HuH-7.5 (cell line): ENCODE measurements around the gene ALX4.

Experiments
- DNase-seq: peaks from one replicate; pipeline ENCODE4 v3.0.0; 2011; ENCODE audit warnings: low spot score

ALX4 gene

DNA sequence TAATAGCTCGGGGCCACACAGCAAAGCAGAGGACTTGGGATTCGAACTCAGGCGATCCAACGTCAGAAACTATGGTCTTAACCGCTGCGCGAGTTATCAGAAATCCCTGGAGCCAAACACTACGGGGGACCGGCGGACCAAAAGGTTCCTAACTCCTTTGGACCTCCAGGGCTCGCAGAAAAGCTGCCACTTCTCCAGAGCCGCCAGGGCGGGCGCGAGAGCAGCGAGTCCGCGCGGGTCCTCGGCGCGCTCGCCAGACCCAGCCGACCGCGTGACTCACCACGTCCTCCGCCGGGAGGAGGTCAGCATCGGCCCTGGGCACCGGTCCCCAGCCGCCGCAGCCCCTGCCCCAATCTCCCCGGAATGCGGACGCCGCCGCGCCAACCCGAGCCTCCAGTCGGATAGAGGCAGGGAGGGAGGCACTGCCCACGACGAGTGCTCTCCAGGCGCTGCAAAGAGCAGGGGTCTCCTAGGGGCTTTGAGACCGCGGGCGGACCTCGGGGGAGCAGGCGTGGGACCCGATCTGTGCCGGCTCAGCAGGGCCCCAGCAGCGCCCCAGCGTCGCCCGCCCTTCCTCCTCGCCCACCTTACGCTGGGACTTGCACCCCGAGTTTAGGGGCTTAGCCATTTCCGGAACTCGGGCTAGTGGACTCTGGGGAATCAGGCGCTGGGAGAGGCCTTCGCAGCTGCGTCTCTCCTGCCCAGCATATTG is 6.2 kb upstream of the ALX4 start:
- DNase-seq, result no peak

DNA sequence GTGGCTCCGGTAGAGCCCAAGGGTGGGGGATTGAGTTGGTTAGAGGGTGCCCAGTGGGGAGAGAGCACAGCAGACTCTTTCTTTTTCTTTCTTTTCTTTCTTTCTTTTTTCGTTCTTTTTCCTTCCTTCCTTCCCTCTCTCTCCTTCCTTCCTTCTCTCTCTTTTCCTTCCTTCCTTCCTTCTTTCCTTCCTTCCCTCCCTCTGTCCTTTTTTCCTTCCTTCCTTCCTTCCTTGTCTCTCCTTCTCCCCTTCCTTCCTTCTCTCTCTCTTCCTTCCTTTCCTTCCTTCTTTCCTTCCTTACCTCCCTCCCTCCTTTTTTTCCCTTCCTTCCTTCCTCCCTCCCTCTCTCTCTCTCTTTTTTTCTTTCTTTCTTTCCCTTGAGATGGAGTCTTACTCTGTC is 4.8 kb upstream of the ALX4 start:
- DNase-seq, result no peak

DNA sequence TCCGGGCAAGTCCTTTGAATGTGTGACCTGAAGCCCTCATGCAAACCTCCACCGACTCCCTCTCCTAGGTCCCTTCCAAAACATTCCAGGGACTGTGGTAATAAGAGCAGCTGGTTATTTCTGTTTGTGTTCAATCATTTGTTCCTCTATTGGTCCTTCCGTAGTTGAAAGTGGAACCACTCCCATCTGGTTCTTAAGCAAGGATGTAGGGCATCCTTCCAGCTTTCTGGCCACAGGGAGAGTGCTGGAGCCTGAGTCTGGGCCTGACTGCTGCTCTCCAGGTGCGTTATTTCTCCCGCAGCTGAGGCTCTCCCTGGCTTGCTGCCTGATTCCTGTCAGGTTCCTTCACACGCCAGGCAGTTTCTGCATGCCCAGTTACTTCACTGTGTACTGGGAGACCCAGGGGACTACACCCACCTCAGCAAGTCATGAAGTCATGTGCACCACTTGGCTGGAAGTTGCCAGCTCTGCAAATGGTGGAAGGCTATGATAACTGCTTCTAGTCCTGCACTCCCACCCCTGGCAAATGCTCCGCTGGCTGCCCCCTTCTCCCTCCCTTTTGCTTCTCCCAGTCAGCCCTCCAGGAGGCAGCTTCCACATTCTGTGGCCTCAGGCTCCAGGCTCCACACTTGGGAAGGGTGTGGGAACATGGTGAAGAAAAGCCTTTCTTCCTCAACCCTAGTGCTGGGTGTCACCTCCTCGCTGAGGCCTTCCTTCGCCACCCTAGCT is 4.0 kb upstream of the ALX4 start:
- no peak for DNase-seq

DNA sequence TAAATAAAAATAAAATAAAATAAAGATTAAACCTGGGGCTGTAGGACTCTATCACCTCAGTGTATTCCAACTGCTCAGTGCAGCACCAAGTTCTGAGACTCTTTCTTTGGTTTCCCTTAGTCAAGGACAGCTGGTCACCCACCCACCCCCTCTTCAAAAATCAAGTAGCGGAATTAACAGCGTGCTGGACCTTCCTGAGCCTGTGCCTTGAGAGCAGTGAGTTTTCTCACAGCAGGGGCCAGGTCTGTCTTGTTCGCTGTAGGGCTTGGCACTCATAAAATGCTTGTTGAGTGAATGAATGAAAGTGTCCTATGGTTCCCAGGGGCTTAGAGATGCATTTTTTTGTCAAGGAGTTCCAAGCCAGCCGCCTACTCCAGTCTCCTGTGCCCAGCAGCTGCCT is 2.9 kb upstream of the ALX4 start:
- no peak for DNase-seq

DNA sequence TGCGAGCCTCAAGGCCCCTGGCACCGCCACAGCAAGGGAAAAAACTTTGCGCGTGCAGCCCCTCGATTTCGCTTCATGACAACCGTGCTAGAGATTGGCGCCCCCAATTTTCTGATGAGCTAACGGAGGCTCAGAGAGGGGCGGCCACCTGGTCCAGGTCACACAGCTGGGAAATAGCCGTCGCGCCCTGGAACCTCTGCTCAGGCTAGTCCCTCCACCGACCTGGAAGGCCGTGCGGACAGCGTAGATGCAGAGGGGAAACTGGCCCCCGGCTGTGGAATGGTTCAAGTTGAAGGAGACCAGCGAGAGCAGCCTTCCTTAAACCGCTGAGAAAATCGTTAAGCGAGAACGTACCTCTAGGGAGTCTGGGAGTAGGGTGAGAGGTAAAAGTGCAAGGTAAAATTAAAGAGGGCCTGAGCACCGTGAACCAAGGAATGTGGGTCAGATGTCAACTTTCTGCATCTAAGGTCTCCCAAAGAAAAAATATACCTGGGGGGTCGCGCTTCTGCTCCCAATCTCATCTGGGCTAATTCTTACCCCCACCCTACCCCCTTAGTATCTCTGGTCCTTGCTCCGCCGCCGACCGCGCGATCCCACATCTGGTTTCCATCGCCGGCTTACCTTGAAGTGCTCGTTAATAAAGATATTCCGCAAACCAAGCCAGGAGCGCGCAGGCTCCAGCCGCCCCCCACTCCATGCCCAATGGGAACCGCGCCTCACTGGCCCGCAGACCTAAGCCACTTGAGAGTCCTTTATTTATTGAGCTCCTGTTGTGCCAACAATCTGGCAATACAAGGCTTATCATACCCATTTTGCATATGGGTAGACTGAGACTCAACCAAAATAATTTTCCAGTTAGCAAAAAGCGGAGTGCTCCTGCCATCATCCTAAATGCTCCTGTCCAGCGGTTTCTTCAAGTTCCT is 1.7 kb upstream of the ALX4 start:
- no peak for DNase-seq

DNA sequence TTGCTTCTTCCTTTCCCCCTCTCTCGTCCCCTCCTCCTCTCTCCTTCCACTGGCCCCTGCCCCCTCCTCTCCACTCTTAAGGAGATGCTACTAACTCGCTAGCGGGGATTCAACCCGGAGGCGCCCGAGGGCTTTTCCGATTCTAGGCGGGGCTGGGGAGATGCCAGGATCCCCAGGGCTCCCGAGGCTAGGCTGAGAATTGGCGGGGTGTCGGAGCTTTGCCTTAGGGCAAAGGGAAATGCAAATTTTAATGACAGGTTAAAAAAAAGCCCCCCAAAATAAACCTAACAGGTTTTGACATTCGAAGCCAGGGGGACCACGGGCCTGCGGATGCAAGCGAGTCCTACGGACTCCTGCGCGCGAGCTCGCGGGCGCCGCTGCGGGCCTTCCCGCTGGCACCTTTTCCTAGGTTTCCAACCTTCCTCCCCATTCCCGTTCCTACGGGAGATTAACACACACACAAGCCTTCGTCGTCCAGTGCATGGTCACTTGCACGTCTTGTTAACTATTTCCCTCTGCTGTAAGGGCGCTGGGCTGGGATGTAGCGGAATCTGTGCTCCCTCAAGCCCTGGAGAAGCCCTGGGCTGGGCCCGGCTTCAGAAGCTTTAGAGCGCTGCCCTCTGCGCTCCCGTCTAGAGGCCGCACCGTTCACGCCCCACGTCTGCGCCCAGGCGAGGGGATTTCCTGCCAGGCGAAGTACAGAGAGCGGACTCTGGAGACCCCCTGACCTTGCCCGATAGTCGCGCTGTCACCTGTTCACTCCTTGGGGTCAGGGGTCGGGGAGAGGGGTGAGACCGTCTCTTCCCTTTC is 729 bp upstream of the ALX4 start:
- DNase-seq, result no peak

DNA sequence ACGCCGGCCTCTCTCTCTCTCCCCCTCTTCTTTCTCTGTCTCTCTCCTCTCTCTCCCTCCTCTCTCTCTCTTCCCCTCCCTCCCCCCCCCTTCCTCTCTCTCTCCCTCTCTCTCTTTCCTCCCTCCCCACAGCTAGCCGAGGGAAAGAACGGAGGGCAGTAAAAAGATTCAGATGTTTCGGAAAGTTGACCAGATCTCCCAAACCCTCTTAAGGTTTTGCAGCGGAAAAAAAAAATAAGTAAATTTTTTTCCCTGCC is 195 bp upstream of the ALX4 start:
- no peak for DNase-seq

DNA sequence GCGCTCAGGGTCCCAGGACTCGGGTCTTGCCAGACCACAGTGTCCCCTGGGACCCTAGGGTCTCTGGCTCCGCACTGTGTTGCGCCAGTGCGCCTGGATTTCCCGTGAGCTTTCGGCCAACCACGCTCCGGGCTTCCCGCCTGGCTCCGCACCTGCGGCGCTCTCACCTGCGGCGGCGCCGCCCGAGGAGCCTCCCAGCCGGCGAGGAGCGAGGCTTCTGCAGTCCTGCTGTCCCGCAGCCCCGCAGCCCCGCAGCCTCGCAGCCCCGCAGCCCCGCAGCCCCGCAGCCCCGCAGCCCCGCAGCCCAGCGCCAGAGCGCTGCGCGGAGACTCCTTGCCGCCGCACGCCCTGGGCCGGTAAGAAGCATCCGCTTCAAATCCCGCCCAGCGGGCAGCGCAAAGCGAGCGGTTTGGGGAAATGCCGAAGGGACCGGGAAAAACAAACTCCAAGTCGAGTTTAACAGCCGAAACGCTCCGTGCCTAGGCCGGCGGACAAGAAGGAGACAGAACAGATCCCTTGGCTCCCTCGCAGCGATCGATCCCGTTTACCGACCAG is 939 bp downstream of the ALX4 start:
- DNase-seq, result no peak

DNA sequence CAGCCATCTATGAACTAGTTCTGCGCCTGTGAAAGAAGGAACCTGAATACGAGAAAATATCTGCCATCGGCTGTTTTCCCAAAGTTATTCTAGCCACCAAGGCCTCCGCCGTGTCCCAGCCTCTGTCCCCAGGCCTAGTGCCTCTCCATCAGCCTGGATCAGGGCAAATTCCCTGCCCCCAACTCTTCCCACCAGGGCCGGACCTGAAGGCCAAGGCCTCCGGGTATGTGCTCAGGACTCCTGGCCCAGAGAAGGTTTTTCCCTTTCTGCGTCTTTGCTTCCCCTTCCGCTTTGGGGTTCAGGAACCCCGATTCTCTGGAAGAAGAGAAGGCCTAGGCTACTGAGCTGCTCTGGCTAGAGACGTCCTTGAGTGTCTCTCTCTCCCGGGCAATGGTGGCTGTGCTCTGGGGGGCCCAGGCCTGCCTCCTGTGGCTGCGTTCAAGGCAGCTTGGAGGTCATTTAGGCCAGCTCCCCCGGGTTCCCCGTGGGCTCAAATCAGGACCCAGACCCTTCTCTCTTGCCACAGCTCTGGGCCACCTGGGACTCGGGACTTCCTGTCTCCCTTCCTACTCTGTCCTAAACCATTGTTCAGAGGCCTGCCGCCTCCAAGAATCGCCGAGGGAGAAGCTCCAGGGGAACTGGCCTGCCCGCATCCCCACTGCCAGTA is 1.6 kb downstream of the ALX4 start:
- DNase-seq, result no peak

DNA sequence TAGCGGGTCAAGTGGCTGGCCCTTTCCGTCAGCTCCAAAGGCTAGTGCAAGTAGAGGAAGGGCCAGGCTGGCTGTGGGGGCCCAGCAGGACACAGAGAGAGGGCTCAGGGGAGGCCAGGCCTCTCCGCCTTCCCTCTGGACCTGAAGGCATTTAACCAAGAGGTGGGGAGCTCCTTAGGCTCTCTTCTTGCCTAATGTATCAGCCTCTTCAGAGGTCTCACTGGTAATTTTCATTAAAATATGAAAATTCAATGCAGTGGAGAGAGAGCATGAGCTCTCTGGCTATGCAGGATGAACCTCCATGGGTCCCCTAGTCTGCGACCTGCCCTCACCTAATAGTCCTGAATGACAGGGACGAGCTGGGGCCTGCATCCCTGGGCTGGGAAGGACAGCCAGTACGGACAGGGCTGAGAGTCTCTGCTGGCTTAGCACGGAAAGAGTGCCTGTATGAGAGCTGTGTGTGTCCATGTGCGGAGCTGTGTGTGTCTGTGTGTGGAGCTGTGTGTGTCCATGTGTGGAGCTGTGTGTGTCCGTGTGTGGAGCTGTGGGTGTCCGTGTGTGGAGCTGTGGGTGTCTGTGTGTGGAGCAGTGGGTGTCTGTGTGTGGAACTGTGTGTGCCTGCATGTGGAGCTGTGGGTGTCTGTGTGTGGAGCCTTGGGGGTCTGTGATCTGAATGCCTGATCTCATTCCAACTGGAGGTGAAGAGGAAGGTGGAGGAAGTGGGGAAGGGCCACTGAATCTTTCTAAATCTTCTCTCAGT is 2.4 kb downstream of the ALX4 start:
- DNase-seq, result no peak

DNA sequence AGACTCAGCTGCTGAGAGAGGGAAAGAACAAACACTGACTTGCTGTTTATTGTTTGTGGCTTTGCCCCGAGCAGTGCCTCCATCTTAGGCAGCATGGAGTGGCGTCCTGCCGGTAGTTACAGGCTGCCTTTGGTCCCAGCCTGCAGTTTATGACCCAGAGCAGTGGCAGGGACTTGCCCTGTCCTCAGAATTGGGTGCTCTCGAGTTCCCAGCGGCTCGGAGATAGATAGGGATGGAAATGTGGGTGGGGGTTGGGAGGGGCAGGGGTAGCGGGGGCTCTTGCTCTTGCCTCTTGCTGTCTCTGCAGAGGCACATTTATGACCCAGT is 3.1 kb downstream of the ALX4 start:
- no peak for DNase-seq

DNA sequence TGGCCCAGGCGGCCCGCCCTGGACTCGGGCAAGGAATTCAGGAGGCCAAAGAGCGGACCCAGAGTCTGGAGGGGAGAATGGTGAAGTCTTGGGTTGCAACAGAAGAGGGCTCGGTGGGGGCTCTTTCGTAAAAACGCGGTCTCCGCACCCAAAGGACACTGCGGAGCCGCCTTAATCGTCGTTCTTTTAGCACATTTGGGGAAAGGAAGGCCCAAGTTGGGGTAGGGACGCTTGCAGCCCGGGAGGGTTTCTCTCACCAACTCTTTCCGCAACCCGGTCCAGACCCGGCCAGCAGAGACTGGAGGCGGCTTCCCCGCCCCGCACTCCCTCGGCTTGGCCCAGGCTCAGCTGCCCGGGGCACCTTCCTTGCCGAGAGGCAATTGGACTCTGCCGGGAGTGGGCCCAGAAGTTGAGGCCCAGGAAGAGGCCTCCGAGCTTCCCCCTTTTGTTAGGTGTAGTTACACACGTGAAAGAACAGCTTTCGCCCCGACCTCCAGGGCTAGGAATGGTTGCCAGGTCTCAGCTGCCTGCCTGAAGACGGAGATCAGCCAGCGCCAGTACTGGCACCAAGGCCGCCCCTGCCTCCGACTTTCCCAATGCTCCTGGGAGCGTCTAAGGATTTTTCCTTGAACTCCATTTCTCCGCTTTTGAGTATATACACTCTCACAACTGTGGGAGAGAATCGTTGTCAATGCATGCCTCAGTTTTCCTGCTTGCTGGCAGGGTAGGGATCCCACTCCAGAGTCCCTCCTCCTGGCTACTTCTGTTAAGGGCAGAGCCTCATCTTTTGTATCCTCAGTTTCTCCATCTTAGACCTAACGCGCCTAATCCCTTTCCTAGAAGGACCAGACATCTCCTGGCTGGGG is 3.7 kb downstream of the ALX4 start:
- DNase-seq, result no peak

DNA sequence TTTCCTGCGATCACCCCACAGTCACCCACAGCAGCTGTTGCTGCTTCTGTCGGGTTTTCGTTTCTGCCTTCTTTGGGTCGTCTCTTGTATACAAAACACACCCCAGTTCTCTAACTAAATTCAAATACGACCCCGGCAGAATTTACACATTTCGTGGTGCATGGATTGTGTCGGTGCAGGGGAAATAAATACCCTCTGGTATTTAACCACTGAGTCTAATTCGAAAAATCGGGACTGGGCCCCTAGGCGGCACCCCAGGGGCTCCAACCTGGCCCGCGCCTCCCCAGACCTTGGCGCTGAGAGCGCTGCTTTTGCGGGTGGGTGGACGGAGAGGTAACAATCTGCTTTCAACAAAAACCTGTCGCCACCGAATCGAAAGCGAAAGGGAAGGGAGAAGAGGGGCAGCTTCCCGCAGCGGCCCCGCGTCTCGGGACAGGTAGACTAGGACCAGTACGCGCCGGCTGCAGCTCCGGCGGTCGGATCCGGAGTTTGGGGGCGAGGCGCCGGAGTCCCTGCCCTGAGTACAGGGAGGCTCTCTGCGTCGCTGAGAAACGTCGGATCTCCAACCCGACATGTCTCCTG is 4.4 kb downstream of the ALX4 start:
- no peak for DNase-seq

DNA sequence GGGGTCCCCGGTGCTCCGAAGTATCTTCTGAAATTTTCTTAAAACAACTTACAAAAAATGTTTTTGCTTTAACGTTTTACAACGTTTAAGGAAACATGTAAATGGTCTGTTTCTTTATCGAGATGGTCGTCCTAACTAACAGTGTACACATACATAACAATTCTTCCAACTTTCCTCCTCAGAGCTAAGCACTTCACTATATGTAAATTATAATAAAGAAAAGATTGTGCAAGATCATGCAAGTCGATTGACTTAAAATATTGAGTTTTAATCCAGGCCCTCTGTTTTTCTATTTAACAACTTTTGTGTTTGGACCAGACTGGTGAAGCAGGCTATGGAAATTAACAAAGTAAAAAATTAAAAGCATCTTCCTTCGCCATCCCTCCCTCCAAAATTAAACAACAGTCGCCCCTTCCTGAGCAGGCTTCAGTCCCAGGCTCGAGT is 4.9 kb downstream of the ALX4 start:
- no peak for DNase-seq

DNA sequence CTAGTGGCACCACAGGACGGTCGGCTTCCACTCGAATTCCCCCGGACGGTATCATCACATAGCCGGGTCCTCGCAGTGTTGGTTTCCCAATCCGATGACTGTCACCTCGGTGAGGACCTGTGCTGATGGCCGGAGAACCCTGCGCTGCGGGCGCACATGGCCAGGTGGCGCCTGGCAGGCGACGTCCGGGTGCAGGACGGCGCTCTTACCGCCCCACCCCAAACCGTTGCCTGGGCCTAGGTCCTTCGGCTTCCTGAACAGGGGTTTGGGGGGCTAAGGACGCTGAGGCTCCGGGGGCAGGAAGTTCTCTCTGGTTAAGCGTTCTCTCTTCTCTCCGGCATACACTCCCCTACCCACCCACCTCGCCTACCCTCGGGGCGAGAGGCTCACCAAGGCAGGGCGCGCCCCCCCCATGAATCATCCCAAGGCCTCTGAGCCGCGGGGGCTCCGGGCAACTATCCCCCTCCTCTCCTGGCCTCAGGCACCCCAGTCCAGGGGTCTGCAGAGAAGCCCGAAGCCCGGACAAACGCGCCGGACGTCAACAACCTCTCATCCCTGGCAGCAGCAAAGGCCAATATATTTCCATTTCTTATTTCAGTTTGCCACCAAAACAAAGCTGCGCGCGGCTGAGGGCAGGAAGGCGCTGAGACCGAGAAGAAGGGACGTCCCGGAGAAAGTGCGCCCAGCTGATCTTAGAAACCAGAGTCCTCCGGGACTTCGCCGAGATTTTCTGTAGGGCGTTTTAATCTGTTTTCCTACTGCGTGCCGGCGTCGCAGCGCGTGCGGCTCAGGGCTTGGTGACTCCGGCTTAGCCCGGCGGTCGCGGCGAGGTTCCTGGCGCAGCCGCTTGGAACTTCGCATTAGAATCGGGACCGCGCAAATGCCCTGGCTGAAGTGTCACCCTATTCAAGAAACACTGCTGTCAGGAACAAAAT is 5.6 kb downstream of the ALX4 start:
- no peak for DNase-seq

DNA sequence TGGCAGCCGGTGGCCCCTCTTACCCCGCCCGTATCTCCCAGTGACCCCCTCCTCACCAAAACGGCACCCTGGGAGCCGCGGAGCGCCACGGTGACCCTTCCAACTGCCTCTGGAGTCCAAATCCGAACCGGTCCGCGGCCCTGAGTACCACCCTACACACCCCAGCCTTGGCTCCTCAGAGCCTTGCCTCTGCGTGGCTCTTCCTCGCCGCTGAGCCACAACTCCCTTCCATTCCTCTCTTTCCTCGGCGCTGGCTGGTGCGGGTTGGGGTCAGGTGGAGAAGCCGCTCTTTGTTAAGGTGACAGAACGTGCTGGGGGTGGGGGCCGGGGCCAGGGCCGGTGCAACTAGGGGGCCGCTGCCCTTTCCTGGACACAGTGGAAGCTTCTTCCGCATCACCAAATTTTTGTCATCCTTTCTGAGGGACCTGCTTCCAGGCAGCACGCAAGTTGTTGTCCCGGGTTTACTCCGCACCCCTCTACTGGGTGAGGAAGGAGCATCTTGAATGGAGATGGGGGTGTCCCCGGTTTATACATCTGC is 6.5 kb downstream of the ALX4 start:
- DNase-seq, result no peak

DNA sequence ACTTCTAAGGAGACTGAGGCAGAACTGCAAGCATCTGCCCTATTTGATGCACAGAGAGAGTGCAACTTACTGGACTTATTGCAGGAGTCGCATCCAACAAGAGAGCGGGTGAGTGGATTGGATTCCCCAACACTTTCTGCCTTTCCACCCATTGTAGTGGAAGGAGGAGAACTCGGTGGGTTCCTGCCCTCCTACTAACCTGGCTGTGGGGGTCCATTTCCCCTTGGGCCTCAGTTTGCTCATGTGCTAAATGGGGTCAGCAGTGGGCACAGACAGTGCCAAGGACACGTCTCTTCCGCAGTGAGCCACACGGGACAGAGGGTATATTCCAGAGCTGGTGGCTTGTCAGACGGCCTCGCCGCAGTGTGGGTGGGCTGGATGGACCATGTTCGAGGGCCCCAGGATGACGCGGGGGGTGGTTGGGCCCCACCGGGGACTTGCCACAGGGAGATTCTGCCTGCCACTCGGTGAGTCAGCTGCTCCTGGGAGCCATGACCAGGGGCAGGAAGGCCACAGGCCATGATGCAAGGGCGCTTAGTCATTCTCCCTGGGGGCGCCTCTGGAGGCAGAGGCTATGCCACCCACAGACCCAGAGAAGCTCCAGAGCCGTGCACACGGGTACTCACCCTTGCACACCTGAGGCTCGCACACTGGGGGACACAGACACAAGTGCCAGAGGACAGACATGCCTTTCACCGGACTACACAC is 8.2 kb downstream of the ALX4 start:
- DNase-seq, result no peak
